ENCODE data around the gene C18orf32.
"Not testable (repeated sequence)": the region's sequence is repeated elsewhere in the genome, so short reads cannot be mapped to it uniquely, and the experiment has no call there.

C18orf32 gene

DNA sequence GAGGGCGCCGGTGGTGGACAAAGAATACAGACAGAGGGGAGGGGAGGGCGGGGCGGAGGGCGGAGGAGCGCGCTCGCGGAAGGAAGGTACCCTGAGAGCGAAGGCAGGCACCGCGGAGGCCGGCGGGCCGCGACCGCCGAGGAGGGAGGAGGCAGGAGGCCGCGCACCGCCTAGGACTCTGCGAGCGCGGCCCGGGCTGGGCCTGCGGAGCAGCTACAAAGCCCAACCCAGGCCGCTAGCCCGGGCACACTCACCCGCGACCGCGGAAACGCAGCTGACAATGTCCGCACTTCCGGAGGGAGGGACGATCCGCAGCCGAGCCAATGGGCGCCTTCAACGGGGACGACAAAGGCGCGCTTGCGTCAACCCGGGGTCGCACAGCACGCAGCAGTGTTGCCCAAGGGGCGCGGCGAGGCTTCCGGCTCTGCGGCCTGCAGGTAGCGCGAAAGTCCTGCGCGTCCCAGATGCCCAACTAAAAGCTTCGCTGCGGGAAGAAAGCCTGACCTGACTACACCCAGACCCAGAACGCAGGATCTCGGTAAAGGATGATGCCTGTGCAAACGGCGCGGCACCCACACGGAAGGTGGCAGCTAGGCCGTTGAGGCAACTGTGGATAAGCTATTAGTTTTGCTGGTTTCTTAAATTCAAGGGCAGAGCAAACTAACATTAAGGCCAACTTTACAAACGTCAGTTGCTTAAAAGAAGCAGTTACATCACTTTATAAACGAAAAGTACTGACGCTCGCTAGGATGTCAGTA is at the start of gene C18orf32:
C18orf32 (minus strand) TSS at position 282 of the 758 bp plus-strand sequence. CDS start 3,486 bp downstream, outside the sequence.
- peak; percentile 97 for DNase-seq

DNA sequence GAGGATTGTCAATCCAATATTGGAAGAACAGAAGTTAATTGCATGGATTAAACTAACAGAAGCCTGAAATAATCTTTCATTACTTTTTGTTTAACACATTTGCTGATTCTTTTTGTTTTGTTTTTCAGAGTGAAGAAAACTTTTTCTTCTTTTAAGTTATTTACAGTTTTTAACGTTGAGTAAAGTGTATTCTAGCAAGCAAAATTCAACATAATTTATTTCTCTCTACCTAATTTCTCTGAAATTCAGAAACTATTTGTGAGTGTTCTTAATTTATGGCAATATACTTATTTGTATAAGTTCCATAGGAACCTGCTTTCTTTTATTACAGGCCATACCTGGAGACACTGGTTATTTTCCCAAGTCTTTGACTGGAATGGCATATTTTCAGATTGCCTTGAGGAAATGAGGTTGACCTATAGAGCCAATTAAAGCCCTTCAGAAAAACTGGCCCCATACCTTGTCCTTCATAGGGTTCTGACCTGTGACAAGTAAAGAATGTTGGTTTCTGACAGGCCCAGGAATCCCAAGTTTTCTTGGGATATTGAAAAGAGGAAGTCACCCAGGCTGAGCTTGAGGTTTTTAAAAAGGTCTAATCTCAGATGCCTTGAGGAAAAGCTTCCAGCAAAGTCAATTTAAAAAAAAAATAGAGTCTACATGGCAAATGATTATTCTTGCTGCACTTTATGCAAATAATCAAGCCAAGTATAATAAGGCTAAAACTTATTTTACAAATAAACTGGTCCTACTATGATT is 48.0 kb upstream of the C18orf32 start:
- no peak for DNase-seq

GRCh38 chr18:49531678-49532153 is 44.7 kb upstream of the C18orf32 start:
- DNase-seq = no peak

- DNase-seq = no peak
Measured at GRCh38 chr18:49529596-49529995, 42.6 kb upstream of the C18orf32 start.

DNA sequence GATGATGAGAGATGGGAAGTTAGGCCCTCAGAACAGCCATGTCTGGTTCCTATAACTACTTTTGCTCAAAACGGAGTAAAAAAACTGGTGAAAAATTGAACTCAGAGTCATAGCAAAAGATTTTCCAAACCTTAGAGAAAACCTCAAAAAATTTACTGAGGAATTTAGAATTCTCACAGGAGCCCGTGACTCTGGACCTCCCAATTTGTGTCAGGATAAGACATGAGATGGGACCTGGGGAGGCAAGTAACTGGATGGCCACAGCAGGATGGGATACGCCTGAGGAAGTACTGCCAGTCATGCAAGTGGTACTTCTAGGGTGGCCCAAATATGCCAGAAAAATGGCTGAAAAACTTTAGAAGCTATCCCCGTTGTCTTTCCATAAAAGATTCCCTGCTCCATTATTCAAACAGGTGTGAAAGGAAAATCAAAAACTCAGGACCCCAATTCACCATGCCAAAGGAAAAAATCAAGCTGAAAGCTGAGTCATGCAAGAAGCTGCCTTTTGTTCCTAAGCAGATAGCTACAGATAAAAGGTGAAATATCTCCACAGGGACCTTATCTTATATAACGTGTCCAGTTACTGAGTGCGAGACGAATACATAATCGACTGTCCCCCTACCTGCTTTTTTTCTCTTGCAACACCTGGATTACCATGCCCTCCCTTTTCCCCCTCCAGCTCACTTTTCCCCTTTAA is 40.7 kb upstream of the C18orf32 start:
- no peak for DNase-seq

DNA sequence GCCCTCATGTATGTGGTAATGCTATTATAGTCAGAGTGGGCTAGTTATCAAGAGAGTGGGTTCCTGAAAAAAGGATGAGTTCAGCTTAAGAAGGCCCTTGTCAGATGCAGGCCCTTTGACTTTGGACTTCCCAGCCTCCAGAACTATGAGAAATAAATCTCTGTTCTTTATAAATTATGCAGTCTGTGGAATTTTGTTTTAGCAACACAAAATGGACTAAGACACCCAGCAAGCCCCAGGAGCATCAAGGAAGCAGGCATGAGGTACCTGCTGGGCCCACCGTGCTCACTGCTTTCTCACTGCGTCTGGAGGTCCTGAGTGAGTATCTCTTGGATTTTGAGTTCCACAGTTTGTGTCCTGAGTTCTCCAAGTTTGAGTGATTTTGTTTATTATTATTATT is 38.9 kb upstream of the C18orf32 start:
- no peak for DNase-seq

DNA sequence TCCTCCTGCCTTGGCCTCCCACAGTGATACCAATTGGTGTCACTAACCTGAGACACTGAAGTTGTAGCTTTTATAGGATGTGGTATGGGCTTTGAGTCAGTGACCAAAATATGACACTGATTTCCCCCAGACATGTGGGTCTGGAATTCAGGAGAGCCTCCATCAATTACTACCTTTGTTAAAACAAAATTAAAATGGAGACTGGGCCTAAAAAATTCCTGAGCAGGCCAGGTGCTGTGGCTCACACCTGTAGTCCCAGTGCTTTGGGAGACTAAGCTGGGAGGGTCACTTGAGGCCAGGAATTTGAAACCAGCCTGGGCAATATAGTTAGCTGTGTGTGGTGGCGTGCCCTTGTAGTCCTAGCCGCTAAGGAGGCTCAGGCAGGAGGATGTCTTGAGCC is 37.9 kb upstream of the C18orf32 start:
- no peak for DNase-seq

GRCh38 chr18:49524349-49524748 is 37.3 kb upstream of the C18orf32 start:
- no peak for DNase-seq

DNA sequence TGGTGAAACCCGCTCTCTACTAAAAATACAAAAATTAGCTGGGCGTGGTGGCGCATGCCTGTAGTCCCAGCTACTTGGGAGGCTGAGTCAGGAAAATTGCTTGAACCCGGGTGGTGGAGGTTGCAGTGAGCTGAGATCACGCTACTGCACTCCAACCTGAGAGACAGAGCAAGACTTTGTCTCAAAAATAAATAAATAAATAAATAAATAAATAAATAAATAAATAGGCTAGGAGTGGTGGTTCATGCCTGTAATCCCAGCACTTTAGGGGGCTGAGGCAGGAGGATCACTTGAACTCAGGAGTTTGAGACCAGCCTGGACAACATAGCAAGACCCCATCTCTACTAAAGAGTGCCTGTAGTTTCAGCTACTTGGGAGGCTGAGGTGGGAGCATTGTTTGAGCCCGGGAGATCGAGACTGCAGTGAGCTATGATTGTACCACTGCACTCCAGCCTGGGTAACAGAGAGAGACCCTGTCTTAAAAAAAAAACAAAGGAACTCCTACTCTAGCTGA is 36.6 kb upstream of the C18orf32 start:
- not testable (repeated sequence) for DNase-seq

DNA sequence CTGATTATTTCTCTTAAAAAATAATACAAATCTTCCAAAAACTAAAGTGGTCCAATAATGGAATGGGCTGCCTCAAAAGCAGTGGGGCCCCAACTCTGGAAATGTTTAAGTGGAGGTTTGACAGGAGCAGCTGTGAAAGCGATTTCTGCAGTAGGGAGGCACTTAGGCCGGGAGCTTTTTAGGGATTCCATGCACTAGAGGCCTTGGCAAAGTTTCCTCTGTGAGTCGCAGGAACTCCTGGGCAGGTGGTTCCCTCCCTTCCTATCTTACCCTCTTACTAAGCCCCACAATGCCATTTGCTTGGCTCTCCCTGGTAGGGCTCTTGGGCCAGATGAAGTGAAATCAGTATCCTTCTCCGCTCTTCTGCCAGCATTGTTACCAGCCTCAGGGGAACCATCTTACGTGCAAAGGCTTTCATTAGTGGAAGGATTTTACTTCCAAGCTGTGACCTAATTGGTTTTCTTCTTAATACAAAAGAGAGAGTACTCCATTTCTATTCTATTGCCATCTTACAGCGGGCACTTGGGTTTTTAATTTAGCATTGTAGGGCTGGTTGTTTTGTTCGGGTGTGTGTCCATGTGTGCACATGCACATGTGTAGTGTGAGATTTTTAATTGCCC is 34.3 kb upstream of the C18orf32 start:
- DNase-seq = no peak

DNA sequence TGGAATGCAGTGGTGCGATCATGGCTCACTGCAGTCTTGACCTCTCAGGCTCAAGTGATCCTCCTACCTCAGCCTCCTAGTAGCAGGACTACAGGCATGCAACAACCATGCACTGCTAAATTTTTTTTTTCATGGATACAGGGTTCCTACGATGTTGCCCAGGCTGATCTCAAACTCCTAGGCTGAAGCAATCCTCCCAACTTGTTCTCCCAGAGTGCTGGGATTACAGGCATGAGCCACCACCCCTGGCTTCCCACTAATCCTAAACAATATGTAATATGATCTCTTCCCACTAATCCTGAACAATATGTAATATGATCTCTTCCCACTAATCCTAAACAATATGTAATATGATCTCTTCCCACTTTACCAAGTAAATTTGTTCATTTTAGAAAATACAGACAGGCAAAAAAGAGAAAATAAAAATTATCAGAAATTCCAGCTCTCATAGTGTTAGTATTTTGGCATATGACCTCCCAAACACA is 33.7 kb upstream of the C18orf32 start:
- no peak for DNase-seq

DNA sequence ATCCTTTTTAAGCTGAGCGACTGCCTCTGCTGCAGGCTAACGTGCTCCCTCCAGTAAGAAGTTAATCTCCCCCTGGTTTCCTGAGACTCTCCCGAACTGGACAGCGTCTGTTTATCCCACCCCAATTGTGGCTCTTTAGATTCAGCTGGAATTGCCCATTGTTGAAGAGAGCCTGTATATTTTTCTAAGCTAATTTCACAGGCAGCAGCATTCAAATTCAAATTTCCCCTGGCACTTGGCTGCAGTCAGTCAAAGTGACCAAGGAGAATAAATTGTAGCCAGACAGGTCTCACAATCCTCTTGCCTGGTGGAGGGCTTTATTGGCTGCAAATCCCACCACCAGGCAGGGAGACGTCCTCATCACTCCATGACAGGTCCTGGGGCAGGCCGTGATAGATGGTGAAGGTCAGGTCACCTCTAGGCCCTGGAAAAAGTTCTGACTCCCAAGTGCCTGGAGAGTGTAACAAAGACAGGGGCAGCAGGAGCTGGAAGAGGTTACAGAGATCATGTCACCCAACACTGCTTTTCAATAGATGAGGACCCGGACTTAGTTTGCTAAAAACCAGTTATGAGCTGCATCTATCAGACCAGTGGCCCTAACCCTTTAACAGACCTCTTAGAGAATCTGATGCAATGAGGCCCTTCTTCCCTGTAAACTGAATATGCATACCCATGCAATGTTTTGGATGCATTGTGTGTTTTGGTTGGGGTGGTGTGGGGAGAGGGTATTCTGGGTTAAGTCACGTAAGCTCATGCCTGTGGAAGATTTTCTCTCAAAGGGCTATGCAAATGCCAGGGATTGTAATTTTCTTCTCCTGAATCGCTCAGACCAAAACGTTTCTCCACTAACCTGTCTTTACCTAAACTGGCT is 32.3 kb upstream of the C18orf32 start:
- DNase-seq = no peak

- DNase-seq = no peak
Measured at GRCh38 chr18:49517483-49517882, 30.4 kb upstream of the C18orf32 start.

- no peak for DNase-seq
Measured at GRCh38 chr18:49515516-49515915, 28.5 kb upstream of the C18orf32 start.

GRCh38 chr18:49515003-49515402 is 28.0 kb upstream of the C18orf32 start:
- DNase-seq = not testable (repeated sequence)

DNA sequence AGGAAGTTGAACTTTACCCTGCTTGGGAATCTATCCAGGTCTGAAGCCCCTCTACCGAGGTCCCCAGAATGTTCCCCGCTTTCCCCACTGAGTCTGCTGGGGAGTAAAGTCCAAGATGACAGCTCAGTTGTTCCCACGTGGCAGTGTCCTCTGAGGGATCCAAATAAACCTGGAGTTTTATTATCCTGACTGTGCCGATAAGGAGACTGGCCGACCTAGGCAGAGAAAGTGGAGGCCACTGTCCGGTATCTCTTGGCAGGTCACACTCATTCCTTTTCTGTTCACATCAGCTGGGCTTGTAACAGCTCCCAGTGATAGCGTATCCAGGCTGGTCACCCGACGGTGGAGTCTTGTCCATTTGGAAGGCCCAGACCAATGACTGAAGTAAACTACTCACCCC is 27.5 kb upstream of the C18orf32 start:
- DNase-seq = no peak

- DNase-seq = not testable (repeated sequence)
Measured at GRCh38 chr18:49512876-49513275, 25.8 kb upstream of the C18orf32 start.

DNA sequence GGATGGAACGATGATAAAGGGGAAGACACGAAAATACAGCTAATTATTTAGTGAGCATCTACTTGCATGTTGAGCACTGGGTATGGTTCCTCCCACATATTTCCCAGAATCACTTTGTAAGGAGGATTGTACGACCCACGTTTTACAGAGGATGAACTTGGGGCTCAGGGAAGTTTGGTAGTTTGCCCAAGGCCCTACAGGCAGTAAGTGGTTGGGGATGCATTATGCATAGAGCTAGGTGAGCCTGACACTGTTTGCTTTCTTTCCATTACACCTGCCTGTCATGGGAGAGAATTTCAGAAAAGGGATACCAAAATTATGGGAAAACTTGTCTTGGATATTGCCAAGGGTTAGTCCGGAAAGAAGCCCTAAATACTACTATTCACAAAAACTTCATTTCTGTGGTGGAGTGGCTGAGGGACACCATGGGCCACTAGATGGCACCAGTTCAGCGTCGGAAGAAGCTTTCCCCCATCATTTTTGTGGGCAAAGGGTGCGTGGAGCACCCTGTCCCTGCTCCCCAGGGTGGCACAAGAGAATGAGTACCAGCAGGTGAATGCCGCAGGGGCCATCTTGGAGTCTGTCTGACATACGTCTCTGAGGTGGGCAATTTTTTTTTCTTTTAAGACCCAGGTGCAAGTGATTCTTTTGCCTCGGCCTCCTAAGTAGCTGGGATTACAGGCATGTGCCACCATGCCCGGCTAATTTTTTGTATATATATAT is 23.5 kb upstream of the C18orf32 start:
- peak; percentile 74 for DNase-seq

DNA sequence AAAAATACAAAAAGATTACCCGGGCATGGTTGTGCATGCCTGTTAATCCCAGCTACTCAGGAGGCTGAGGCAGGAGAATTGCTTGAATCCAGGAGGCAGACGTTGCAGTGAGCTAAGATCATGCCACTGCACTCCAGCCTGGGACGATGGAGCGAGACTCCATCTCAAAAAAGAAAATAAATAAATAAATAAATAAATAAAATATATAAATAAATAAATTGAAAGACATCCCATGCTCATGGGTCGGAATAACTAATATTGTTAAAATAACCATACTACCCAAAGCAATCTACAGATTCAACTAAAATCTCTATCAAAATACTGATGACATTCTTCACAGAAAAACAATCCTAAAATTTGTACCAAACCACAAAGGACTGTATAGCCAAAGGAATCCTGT is 19.4 kb upstream of the C18orf32 start:
- not testable (repeated sequence) for DNase-seq

- no peak for DNase-seq
Measured at GRCh38 chr18:49503931-49504330, 16.9 kb upstream of the C18orf32 start.
